K562 (cell line): ENCODE results near the gene NUP153. TPM values are rescaled to one million over a fixed set of nuclear protein-coding genes. Genes with fewer than 3 reads are reported as not detected.

Source experiments
- ATF3 ChIP-seq, 2 experiments: fragments of 450-650 bp in 1 of 2; sonication (generic) in 1 of 2; formaldehyde crosslinking in 1 of 2; IDR thresholded peaks in 1 of 2; conservative IDR thresholded peaks in 1 of 2; 2 replicates each; pipeline versions ENCODE4 v1.6.1 to v1.8.1; 2016 to 2023; ENCODE audit warnings: mild to moderate bottlenecking in 2 of 2, moderate library complexity in 2 of 2, inconsistent platforms in 1 of 2, missing genetic modification reagents in 1 of 2
- FIP1L1 ChIP-seq: fragments of 200-400 bp; formaldehyde crosslinking; IDR thresholded peaks from 2 replicates; pipeline ENCODE4 v1.6.1; 2018; ENCODE audit warnings: mild to moderate bottlenecking, low read depth, low read length; ENCODE audit not compliant: poor library complexity, severe bottlenecking
- HCFC1 ChIP-seq: IDR thresholded peaks from 2 replicates; pipeline ENCODE4 v1.6.1; 2012; ENCODE audit warnings: low read depth, low read length, improper control_type of control experiment
- RB1 ChIP-seq: fragments of 450-650 bp; IDR thresholded peaks from 2 replicates; pipeline ENCODE4 v1.6.1; 2017; ENCODE audit warnings: low read depth, mild to moderate bottlenecking
- REST ChIP-seq, 2 experiments: fragments of 450-650 bp; formaldehyde crosslinking in 1 of 2; IDR thresholded peaks; 2 replicates each; pipeline versions ENCODE4 v1.4.0 to v1.6.1; 2014 to 2020; ENCODE audit warnings: mild to moderate bottlenecking in 2 of 2, borderline replicate concordance in 1 of 2, low read depth in 1 of 2
- TBP ChIP-seq: optimal IDR thresholded peaks from 2 replicates; pipeline ENCODE3; 2011; ENCODE audit warnings: low read depth, low read length, improper control_type of control experiment
- TCF7 ChIP-seq: sonication (generic); IDR thresholded peaks from 2 replicates; pipeline ENCODE4 v1.6.1; 2016; ENCODE audit warnings: antibody characterized with exemption, borderline replicate concordance
- ZNF696 ChIP-seq: fragments of 250-450 bp; sonication (Bioruptor Pico); conservative IDR thresholded peaks from 2 replicates; pipeline ENCODE4 v1.4.0; 2020; ENCODE audit warnings: mild to moderate bottlenecking, moderate library complexity
- polyA plus RNA-seq, 8 experiments: library from polyadenylated mRNA; depleted of rRNA in 4 of 8; stranded (reverse) in 5 of 8; unstranded in 3 of 8; fragments of >200 nt; fragmentation: Nextera tagmentation in 2 of 8; fragmentation: Illumina TruSeq in 1 of 8; extraction: Ambion mirVana in 2 of 8; extraction: Trizol in 1 of 8; gene quantifications; 2 replicates each; pipeline versions ENCODE4 v1.2.1 to v1.2.3, GENCODE V29; 2011 to 2014; ENCODE audit warnings: inconsistent platforms in 1 of 8, missing spikeins in 1 of 8
- total RNA-seq, 7 experiments: library from RNA; depleted of rRNA in 6 of 7; stranded (reverse); fragments of >200 nt in 6 of 7; fragmentation: Illumina TruSeq in 2 of 7; extraction: Trizol in 2 of 7; gene quantifications; 2 replicates each; pipeline versions ENCODE4 v1.2.1 to v1.2.3, GENCODE V29; 2011 to 2021; ENCODE audit warnings: low replicate concordance in 1 of 7
- TF ChIP-seq, protein P1 (sequence below): fragments of 450-650 bp; IDR thresholded peaks from 2 replicates; pipeline ENCODE4 v1.6.1; 2016; ENCODE audit warnings: borderline replicate concordance
- TF ChIP-seq, protein P2 (sequence below): fragments of 450-650 bp; IDR thresholded peaks from 2 replicates; pipeline ENCODE4 v1.7.0; 2016; ENCODE audit warnings: borderline replicate concordance
- TF ChIP-seq, protein P3 (sequence below): sonication (generic); formaldehyde crosslinking; IDR thresholded peaks from 2 replicates; pipeline ENCODE4 v1.8.0; 2022; ENCODE audit warnings: mild to moderate bottlenecking, missing genetic modification reagents

NUP153 gene
- total and polyA plus RNA-seq, 9 of the 15 experiments (the other 6 are each of a cell fraction or from before 2014, with no cell fraction given): 21.9 to 110 (median 84.8) TPM

- TF ChIP-seq REST (IDR thresholded peaks at IDR 0.05; ENCODE audit: borderline replicate concordance) (0 out of 2 replicates have a peak, but pooled peaks have one; percentile 4), REST (CRISPR knock-in tag; IDR thresholded peaks at IDR 0.05; ENCODE audit: low read depth) (no peak), ATF3 (IDR thresholded peaks at IDR 0.05) (no peak), ATF3 (CRISPR knock-in tag; conservative IDR thresholded peaks at IDR 0.05) (peak; percentile 69; the same call in 1 of the 2 replicates), FIP1L1 (peak; percentile 59), HCFC1 (0 out of 2 replicates have a peak, but pooled peaks have one; percentile 9), TCF7 (no peak), ZNF696 (no peak), TBP (peak; percentile 2), RB1 (peak; percentile 10; the same call in 1 of the 2 replicates)
- TF ChIP-seq, protein P1, sequence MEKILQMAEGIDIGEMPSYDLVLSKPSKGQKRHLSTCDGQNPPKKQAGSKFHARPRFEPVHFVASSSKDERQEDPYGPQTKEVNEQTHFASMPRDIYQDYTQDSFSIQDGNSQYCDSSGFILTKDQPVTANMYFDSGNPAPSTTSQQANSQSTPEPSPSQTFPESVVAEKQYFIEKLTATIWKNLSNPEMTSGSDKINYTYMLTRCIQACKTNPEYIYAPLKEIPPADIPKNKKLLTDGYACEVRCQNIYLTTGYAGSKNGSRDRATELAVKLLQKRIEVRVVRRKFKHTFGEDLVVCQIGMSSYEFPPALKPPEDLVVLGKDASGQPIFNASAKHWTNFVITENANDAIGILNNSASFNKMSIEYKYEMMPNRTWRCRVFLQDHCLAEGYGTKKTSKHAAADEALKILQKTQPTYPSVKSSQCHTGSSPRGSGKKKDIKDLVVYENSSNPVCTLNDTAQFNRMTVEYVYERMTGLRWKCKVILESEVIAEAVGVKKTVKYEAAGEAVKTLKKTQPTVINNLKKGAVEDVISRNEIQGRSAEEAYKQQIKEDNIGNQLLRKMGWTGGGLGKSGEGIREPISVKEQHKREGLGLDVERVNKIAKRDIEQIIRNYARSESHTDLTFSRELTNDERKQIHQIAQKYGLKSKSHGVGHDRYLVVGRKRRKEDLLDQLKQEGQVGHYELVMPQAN: peak; percentile 72; the same call in 1 of the 2 replicates
- TF ChIP-seq, protein P2, sequence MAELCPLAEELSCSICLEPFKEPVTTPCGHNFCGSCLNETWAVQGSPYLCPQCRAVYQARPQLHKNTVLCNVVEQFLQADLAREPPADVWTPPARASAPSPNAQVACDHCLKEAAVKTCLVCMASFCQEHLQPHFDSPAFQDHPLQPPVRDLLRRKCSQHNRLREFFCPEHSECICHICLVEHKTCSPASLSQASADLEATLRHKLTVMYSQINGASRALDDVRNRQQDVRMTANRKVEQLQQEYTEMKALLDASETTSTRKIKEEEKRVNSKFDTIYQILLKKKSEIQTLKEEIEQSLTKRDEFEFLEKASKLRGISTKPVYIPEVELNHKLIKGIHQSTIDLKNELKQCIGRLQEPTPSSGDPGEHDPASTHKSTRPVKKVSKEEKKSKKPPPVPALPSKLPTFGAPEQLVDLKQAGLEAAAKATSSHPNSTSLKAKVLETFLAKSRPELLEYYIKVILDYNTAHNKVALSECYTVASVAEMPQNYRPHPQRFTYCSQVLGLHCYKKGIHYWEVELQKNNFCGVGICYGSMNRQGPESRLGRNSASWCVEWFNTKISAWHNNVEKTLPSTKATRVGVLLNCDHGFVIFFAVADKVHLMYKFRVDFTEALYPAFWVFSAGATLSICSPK: no peak
- TF ChIP-seq, protein P3, sequence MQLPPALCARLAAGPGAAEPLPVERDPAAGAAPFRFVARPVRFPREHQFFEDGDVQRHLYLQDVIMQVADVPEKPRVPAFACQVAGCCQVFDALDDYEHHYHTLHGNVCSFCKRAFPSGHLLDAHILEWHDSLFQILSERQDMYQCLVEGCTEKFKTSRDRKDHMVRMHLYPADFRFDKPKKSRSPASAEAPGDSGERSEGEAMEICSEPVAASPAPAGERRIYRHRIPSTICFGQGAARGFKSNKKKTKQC (CRISPR knock-in tag): 0 out of 2 replicates have a peak, but pooled peaks have one; percentile 53
These were observed 106.0 kb downstream of the NUP153 start (continued) for GRCh38 chr6:17600527-17601385.
